Measurements from ENCODE around the gene FFAR1. TPM values are rescaled to one million over a fixed set of nuclear protein-coding genes. Genes with fewer than 3 reads are reported as not detected.
A peak's percentile ranks its signal among the peaks of the same experiment; 100 is the strongest.

Gene FFAR1
- total and polyA plus RNA-seq, 9 donors: 0.11 to 5.0 (median 1.3) TPM

DNA sequence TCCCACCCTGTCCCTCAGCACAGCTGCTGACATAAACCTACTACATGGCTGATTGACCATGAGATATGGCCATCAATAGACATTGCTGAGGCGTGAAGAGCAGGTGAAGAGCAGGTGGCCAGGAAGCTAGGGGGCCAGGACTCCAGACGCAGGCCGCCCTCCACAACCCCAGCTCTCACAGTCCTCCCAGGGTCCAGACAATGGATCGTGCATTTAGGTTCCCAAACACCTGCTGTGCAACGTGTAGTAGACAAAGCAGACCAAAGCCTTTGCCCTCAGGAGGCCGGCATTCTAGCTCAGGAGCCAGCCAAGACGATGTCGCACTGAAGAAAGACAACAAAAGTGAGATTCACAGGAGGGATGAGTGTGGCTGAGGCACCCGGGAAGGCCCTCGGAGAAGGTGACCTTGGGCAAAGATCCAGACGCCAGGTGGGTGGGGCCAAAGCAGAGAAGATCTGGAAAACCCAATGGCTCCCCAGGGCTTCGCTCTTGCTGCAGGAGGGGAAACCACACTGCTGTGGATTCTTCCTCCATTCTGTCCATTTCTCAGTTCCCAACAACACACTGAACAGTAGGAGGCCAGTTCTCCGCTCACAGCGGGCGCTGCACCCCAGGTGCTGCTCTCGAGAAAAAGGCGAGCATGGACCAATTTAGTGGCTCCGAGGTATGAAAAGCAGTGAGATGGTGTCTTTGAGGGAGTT is 1.4 kb downstream of the FFAR1 start:
- TF ChIP-seq POLR2A (IDR thresholded peaks at IDR 0.05) (no peak), EP300 (IDR thresholded peaks at IDR 0.05) (no peak), CTCF (IDR thresholded peaks at IDR 0.05) (no peak)
- 40 to 57% (median 50%) methylated on average over 18 of the region's 18 CpGs for WGBS, 3 donors
- intact Hi-C loops (cut with DNase I): loop anchor here in 3 of 4 donors (5.0 to 10.0 kb wide), 3 partner anchors 74 to 146 kb away; partner anchors contain the start of gene KRTDAP (in 1 of the 3)
- Histone ChIP-seq H3K27me3 (no peaks in the 10 kb centered on the region), H3K4me1 (ENCODE audit: insufficient read depth) (peaks cover 3% of the 10 kb centered on the region), H3K27ac (peak overlapping the region in 1 of 2 donors; percentile 72), H3K9me3 (no peaks in the 10 kb centered on the region), H3K36me3 (no peaks in the 10 kb centered on the region), H3K4me3 (no peak overlapping the region)
- DNase-seq: peak; percentile 86 to 88 (median 86)

DNA sequence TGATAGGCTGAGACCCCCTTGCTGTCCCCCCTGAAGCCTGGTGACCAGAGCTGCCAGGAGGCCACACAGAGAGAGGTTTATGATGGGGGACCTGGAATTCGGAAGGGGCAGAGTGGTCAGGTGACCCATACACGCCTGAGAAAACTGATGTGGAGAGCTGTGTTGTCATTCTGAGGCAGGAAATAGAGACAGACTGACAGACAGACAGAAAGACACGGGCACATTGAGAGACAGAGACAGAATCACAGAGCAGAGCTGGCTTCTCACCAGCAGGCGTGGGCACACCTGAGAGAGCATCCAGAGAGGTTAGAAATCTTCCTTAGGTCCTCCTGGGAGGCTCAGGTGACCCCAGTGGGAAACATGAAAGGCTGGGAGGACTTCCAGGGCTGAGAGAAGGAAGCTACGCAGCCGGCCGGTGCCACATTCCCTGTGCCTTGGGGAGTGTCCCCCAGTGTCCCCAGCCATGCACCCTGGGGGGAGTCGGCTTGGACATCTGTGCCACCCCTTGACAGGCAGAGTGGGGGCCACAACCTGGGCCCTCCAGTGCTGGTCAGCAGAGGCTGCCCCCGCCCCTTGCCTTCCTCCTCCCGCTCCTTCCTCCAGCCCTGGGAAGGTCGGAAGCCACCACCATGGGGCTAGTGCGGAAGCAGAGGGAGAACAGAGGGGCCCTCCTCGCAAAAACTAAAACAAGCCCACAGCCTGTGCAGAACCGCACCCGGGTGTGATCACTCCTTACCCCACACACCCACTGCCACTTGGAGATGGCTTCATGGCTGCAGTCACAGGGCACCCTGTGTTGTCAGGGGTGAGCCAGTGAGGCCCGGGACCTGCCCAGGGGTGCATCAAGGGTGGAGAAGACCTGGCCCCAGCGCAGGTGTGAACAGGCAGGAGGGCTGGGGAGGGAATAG is 2.2 kb downstream of the FFAR1 start:
- peaks cover 3% of the 10 kb centered on the region for H3K4me1 ChIP-seq (ENCODE audit: insufficient read depth)
- intact Hi-C loops (cut with DNase I): loop anchor here (5.0 to 10.0 kb wide), 4 partner anchors 75 to 147 kb away; partner anchors contain the start of gene KRTDAP (in 2 of the 4)
- H3K27me3 ChIP-seq: no peaks in the 10 kb centered on the region
- peak in 4 of 5 donors; percentile 19 to 41 (median 29) for DNase-seq
- no peaks in the 10 kb centered on the region for H3K9me3 ChIP-seq
- TF ChIP-seq EP300 (IDR thresholded peaks at IDR 0.05) (no peak), POLR2A (IDR thresholded peaks at IDR 0.05) (no peak), CTCF (IDR thresholded peaks at IDR 0.05) (no peak)
- no peak overlapping the region for H3K4me3 ChIP-seq
- WGBS, 3 donors: 40 to 57% (median 54%) methylated on average over 14 to 17 of the region's 17 CpGs
- peak overlapping the region in 1 of 2 donors; percentile 72 for H3K27ac ChIP-seq
- no peaks in the 10 kb centered on the region for H3K36me3 ChIP-seq

DNA sequence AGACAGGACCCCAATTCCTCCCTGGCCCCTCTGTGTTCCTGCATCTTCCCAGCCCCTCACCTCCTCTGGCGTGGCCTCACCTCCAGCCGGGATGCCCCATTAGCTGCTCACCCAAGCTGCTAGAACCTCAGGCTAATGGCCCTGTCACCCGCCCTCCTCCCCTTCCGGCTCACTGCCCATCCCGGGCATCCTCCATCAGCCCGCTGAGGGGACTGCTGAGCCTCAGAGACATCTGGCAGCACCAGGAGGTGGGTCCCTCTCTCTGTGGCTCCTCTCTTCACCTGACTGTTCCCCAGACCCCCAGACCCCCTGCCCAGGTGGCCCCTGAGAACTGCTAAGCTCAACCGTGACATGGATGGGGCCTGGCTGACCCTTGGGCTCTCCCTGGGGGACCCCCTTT is 2.9 kb downstream of the FFAR1 start:
- DNase-seq: peak; percentile 11 to 35 (median 23)
- intact Hi-C loops (cut with DNase I): loop anchor here in 3 of 4 donors (5.0 to 10.0 kb wide), 3 partner anchors 78 to 147 kb away; partner anchors contain the start of gene KRTDAP (in 1 of the 3)

More for the DNA sequence above, 2.9 kb downstream of the FFAR1 start:
- H3K27me3 ChIP-seq: no peaks in the 10 kb centered on the region
- H3K9me3 ChIP-seq: no peaks in the 10 kb centered on the region
- no peak for TF ChIP-seq EP300 (IDR thresholded peaks at IDR 0.05)
- TF ChIP-seq POLR2A (IDR thresholded peaks at IDR 0.05): no peak
- TF ChIP-seq CTCF (IDR thresholded peaks at IDR 0.05): no peak
- WGBS, 3 donors: 73 to 86% (median 78%) methylated on average over 7 of the region's 7 CpGs
- H3K4me1 ChIP-seq (ENCODE audit: insufficient read depth): peaks cover 3% of the 10 kb centered on the region
- peak overlapping the region in 1 of 2 donors; percentile 72 for H3K27ac ChIP-seq
- no peaks in the 10 kb centered on the region for H3K36me3 ChIP-seq
- H3K4me3 ChIP-seq: no peak overlapping the region

Measured in ovary (tissue), 9 donors.